ENCODE results near the gene PNPLA1. TPM values are rescaled to one million over a fixed set of nuclear protein-coding genes. Genes with fewer than 3 reads are reported as not detected.

The PNPLA1 gene
- total RNA-seq, 1 donor from 2014 or later, result not detected

DNA sequence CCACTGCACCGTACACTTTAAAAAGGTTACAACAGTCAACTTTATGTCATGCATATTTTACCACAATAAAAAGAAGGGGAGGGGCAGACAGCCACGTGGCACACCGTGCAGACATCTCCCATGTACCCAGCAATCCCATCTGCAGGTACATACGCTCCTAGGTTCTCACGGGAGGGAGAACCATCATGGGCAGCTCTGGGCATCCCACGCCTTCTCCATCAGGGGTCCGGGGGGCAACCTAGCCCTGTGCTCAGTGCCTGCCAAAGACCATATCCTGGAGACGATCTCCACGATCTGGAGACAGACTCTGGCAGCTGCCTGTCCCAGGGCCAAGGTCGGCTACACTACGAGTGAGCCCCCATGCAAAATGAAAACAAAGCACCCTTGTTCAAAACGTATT is 69.3 kb downstream of the PNPLA1 start:
- TF ChIP-seq, protein P1, sequence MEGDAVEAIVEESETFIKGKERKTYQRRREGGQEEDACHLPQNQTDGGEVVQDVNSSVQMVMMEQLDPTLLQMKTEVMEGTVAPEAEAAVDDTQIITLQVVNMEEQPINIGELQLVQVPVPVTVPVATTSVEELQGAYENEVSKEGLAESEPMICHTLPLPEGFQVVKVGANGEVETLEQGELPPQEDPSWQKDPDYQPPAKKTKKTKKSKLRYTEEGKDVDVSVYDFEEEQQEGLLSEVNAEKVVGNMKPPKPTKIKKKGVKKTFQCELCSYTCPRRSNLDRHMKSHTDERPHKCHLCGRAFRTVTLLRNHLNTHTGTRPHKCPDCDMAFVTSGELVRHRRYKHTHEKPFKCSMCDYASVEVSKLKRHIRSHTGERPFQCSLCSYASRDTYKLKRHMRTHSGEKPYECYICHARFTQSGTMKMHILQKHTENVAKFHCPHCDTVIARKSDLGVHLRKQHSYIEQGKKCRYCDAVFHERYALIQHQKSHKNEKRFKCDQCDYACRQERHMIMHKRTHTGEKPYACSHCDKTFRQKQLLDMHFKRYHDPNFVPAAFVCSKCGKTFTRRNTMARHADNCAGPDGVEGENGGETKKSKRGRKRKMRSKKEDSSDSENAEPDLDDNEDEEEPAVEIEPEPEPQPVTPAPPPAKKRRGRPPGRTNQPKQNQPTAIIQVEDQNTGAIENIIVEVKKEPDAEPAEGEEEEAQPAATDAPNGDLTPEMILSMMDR (IDR thresholded peaks at IDR 0.05), result no peak
- no peak for DNase-seq (ENCODE audit: low spot score)
- Mint-ChIP-seq H3K36me3 (ENCODE audit: low read depth) (peaks cover 4% of the 10 kb centered on the region), H3K9me3 (ENCODE audit: low read depth) (no peaks in the 10 kb centered on the region), H3K27me3 (ENCODE audit: low read depth) (peaks cover 56% of the 10 kb centered on the region), H3K27ac (ENCODE audit: unreplicated experiment) (no peak overlapping the region), H3K4me3 (ENCODE audit: unreplicated experiment) (no peak overlapping the region), H3K4me1 (ENCODE audit: low read depth) (peaks cover 5% of the 10 kb centered on the region)

DNA sequence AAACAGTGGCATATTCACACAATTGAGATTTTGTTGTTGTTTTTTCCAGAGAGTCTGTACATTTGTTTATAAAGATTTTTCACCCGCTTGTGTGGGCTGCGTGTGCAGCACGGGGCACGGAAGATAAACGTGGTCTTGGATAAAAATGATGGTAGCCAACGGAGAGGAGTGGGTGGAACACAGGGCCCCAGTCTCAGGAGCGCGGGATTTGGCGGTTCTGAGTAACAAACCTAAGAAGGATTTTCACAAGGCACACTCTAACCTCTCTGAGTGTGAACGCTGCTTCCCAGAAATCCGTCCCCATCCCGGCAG is 70.4 kb downstream of the PNPLA1 start:
- no peak overlapping the region for H3K4me3 Mint-ChIP-seq (ENCODE audit: unreplicated experiment)
- no peak for DNase-seq (ENCODE audit: low spot score)
- TF ChIP-seq, protein P1 (IDR thresholded peaks at IDR 0.05), result no peak
- H3K27ac Mint-ChIP-seq (ENCODE audit: unreplicated experiment), result no peak overlapping the region
- peaks cover 4% of the 10 kb centered on the region for H3K36me3 Mint-ChIP-seq (ENCODE audit: low read depth)
- H3K4me1 Mint-ChIP-seq (ENCODE audit: low read depth), result peaks cover 5% of the 10 kb centered on the region
- peaks cover 45% of the 10 kb centered on the region for H3K27me3 Mint-ChIP-seq (ENCODE audit: low read depth)
- no peaks in the 10 kb centered on the region for H3K9me3 Mint-ChIP-seq (ENCODE audit: low read depth)

DNA sequence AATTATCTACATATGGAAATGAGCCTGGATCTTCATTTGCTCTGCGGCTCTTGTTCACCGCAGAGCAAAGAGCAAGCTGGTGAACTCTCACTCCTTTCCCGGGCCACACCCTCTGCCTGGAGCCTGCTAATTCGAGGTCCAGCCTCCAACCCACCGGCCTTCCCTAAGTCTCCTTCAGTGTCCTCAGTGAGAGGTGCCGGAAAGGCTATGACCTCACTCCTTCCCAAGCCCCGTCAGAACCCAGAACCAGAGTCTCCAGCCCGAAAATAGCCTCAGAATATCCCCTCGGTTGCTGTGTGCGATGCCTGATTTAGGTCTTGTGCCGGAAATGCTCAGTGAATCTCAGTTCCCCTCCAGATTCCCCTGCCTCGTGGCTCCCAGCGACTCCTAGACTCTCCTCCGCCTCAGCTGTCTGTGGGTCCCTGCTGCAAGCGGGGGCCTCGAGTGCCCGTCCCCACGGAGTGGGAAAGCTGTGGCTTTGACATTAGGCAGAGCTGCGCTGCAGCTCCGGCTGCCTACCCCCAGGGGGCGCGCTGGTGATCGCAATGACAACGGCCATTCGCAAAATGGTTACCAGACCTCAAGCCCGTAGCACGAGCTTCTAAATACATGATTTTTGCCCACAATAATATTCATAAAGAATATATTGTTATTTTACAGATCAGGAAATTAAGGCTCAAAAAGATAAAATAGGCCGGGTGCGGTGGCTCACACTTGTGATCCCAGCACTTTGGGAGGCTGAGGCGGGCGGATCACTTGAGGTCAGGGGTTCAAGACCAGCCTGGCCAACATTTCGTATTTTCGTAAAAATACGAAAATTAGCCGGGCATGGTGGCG is 71.0 kb downstream of the PNPLA1 start:
- Mint-ChIP-seq H3K36me3 (ENCODE audit: low read depth) (peaks cover 4% of the 10 kb centered on the region), H3K27ac (ENCODE audit: unreplicated experiment) (no peak overlapping the region)

DNA sequence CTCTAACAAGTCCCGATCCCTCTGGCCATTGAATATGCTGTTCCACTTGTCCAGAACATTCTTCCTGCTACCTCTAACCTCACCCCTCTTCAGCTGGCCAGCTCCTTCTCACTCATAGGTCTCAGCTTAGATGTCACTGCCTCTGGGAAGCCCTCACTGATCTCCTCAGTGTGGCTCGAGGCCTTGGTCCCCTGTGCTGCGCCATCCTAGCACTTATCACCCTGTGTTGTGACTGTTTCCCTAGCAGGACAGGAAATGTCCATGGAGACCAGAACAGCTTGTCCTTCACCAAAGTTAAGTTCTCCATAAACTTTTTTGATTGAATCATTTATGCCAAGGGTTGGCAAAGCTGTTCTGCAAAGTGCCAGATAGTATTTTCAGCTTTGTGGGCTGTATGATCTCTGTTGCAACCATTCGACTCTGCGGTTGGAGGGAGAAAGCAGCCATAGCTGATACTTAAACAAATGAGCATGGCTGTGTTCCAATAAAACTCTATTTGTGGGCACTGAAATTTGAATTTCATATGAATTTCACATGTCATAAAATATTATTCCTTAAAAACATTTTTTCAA is 73.3 kb downstream of the PNPLA1 start:
- H3K36me3 Mint-ChIP-seq (ENCODE audit: low read depth), result peaks cover 4% of the 10 kb centered on the region
- peaks cover 8% of the 10 kb centered on the region for H3K4me1 Mint-ChIP-seq (ENCODE audit: low read depth)
- no peak for DNase-seq (ENCODE audit: low spot score)
- peaks cover 24% of the 10 kb centered on the region for H3K27me3 Mint-ChIP-seq (ENCODE audit: low read depth)
- H3K4me3 Mint-ChIP-seq (ENCODE audit: unreplicated experiment), result no peak overlapping the region
- no peaks in the 10 kb centered on the region for H3K9me3 Mint-ChIP-seq (ENCODE audit: low read depth)
- TF ChIP-seq, protein P1 (IDR thresholded peaks at IDR 0.05), result no peak
- H3K27ac Mint-ChIP-seq (ENCODE audit: unreplicated experiment), result no peak overlapping the region

More for the DNA sequence above, 71.0 kb downstream of the PNPLA1 start:
- H3K27me3 Mint-ChIP-seq (ENCODE audit: low read depth), result peaks cover 39% of the 10 kb centered on the region
- peaks cover 5% of the 10 kb centered on the region for H3K4me1 Mint-ChIP-seq (ENCODE audit: low read depth)
- no peak for DNase-seq (ENCODE audit: low spot score)
- H3K9me3 Mint-ChIP-seq (ENCODE audit: low read depth), result no peaks in the 10 kb centered on the region
- TF ChIP-seq, protein P1 (IDR thresholded peaks at IDR 0.05), result peak; percentile 98
- H3K4me3 Mint-ChIP-seq (ENCODE audit: unreplicated experiment), result peak overlapping the region; percentile 53

DNA sequence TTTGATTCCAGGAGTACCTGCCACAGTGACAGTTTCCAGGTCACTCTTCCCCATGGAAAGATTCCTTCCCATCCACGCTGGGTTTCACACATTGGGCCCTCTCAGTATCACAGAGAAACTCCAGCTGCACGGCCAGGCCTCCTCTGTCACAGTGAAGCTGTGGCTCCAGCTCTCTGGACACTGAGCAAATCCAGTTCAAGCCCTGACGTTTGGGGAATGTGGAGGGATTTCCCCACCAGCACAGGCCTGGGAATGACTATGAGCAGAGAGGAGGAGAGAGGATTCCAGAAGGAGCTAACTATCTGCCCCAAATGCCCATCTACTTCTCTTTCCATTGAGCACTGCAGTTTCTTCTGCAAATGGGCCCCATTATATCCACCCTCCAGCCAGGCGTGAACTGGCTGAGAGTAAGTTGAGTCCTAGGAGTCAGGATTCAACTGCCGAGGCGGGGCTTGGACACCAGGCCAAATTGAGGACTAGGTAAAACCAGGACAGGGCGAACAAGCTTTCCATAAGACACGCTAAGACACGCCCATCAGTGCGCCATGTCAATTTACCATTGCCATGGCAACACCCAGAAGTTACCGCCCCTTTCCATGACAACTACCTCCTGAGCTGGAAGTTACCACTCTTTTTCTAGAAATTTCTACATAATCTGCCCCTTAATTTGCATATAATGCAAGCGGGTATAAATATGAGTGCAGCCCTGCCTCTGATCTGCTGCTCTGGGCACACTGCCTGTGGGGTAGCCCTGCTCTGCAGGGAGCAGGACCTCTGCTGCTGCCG is 76.0 kb downstream of the PNPLA1 start:
- Mint-ChIP-seq H3K27ac (ENCODE audit: unreplicated experiment) (no peak overlapping the region), H3K4me3 (ENCODE audit: unreplicated experiment) (no peak overlapping the region), H3K9me3 (ENCODE audit: low read depth) (no peaks in the 10 kb centered on the region), H3K4me1 (ENCODE audit: low read depth) (peaks cover 12% of the 10 kb centered on the region), H3K36me3 (ENCODE audit: low read depth) (peaks cover 4% of the 10 kb centered on the region), H3K27me3 (ENCODE audit: low read depth) (peaks cover 6% of the 10 kb centered on the region)
- DNase-seq (ENCODE audit: low spot score), result no peak
- TF ChIP-seq, protein P1 (IDR thresholded peaks at IDR 0.05), result no peak

Measured in chondrocyte (in vitro differentiated cells).